ENCODE data around the gene SLC25A18.

DNA sequence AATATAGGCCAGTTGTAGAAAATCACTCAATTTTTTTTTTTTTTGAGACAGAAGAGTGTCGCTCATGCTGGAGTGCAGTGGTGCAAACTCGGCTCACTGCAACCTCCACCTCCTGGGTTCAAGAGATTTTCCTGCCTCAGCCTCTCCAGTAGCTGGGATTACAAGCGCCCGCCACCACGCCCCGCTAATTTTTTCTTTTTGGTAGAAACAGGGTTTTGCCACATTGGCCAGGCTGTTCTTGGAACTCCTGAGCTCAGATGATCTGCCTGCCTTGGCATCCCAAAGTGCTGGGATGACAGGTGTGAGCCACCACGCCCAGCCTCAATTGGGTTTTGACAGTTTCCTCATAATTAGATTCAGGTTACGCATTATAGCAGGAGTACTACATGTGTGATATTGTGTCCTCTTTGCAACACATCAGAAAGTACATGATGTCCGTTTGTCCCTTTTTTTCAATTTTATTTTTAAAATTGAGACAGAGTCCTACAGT is 67.8 kb downstream of the SLC25A18 start:
- TF ChIP-seq POLR2A (IDR thresholded peaks at IDR 0.05): no peak
- TF ChIP-seq, protein P1, sequence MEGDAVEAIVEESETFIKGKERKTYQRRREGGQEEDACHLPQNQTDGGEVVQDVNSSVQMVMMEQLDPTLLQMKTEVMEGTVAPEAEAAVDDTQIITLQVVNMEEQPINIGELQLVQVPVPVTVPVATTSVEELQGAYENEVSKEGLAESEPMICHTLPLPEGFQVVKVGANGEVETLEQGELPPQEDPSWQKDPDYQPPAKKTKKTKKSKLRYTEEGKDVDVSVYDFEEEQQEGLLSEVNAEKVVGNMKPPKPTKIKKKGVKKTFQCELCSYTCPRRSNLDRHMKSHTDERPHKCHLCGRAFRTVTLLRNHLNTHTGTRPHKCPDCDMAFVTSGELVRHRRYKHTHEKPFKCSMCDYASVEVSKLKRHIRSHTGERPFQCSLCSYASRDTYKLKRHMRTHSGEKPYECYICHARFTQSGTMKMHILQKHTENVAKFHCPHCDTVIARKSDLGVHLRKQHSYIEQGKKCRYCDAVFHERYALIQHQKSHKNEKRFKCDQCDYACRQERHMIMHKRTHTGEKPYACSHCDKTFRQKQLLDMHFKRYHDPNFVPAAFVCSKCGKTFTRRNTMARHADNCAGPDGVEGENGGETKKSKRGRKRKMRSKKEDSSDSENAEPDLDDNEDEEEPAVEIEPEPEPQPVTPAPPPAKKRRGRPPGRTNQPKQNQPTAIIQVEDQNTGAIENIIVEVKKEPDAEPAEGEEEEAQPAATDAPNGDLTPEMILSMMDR (IDR thresholded peaks at IDR 0.05): no peak
